GM12878 (cell line): ENCODE measurements around the gene USP2. TPM values are rescaled to one million over a fixed set of nuclear protein-coding genes. Genes with fewer than 3 reads are reported as not detected.

ENCODE experiments used
- ATAC-seq: fragments of 200-7000 bp; cut with Tn5 transposase; 3 replicates; pipeline ENCODE4 v1.9.1; 2020; ENCODE audit warnings: mild to moderate bottlenecking, moderate library complexity
- BruUV-seq: library from RNA; stranded (reverse); fragments of 400-500 nt; replicated peaks from 2 replicates; lab custom pipeline; 2021; lab: Mats Ljungman, UMichigan
- CTCF ChIA-PET: fragments of 300-600 bp; sonication (Branson Sonifier 250); formaldehyde crosslinking; extraction: SDS; loops from one replicate; lab custom pipeline; 2021; ENCODE audit warnings: inconsistent platforms; lab: Yijun Ruan, JAX
- POLR2A ChIA-PET: fragments of 350-600 bp; formaldehyde crosslinking; extraction: SDS; loops from one replicate; lab custom pipeline; 2021; ENCODE audit warnings: inconsistent platforms; lab: Charles Lee
- RAD21 ChIA-PET: fragments of 300-600 bp; sonication (Branson Sonifier 250); formaldehyde crosslinking; loops from one replicate; lab custom pipeline; 2023; ENCODE audit warnings: antibody characterized with exemption; ENCODE audit not compliant: unreplicated experiment; lab: Charles Lee
- SMC1A ChIA-PET: fragments of 300-600 bp; sonication (Branson Sonifier 250); formaldehyde crosslinking; loops from one replicate; lab custom pipeline; 2023; ENCODE audit not compliant: unreplicated experiment, uncharacterized antibody; lab: Charles Lee
- DNase-seq: peaks from one replicate; pipeline ENCODE4 v3.0.0-alpha.2; 2011; ENCODE audit warnings: low read depth, low spot score
- FAIRE-seq: peaks from 3 replicates; lab custom pipeline; 2011; peaks lifted over from hg19 to GRCh38; lab: Jason Lieb, UNC
- H2AFZ ChIP-seq: 2 replicates; pipeline ENCODE4 v1.6.0; 2011; ENCODE audit warnings: low read depth, low read length, control low read depth; ENCODE audit not compliant: control insufficient read depth
- H3K27ac ChIP-seq: 2 replicates; pipeline ENCODE4 v1.5.1; 2011; ENCODE audit warnings: control low read depth; ENCODE audit not compliant: control insufficient read depth, insufficient read depth
- H3K27me3 ChIP-seq, 2 experiments: replicated peaks in 1 of 2; 2 replicates each; pipeline versions ENCODE4 v1.6.0 to v1.6.1; 2011; ENCODE audit warnings: low read length in 1 of 2; ENCODE audit not compliant: control insufficient read depth in 2 of 2, insufficient read depth in 2 of 2
- H3K36me3 ChIP-seq, 2 experiments: 2 replicates each; pipeline ENCODE4 v1.5.1; 2011; ENCODE audit warnings: low read length in 1 of 2; ENCODE audit not compliant: control insufficient read depth in 2 of 2, insufficient read depth in 2 of 2
- H3K4me1 ChIP-seq: 2 replicates; pipeline ENCODE4 v1.6.1; 2011; ENCODE audit warnings: mild to moderate bottlenecking, low read length, moderate library complexity, mixed read lengths; ENCODE audit not compliant: control insufficient read depth, insufficient read depth
- H3K4me2 ChIP-seq: 2 replicates; pipeline ENCODE4 v1.6.0; 2011; ENCODE audit warnings: control low read depth; ENCODE audit not compliant: control insufficient read depth, insufficient read depth
- H3K4me3 ChIP-seq: fragments of 200-600 bp; sonication (generic); 2 replicates; pipeline ENCODE4 v1.5.1; 2016
- H3K79me2 ChIP-seq: 2 replicates; pipeline ENCODE4 v1.6.0; 2011; ENCODE audit warnings: low read length; ENCODE audit not compliant: control insufficient read depth, insufficient read depth
- H3K9ac ChIP-seq: 2 replicates; pipeline ENCODE4 v1.8.0; 2011; ENCODE audit warnings: low read length, control low read depth, mixed read lengths; ENCODE audit not compliant: control insufficient read depth, insufficient read depth
- H3K9me3 ChIP-seq: replicated peaks from 3 replicates; pipeline ENCODE4 v1.5.1; 2011; ENCODE audit warnings: mild to moderate bottlenecking, low read length; ENCODE audit not compliant: control insufficient read depth, insufficient read depth
- H4K20me1 ChIP-seq: 2 replicates; pipeline ENCODE4 v1.6.0; 2011; ENCODE audit not compliant: control insufficient read depth, insufficient read depth
- CEBPZ ChIP-seq: fragments of 150-350 bp; IDR thresholded peaks from 2 replicates; pipeline ENCODE4 v1.6.1; 2016; ENCODE audit warnings: low read depth, low read length
- E4F1 ChIP-seq: fragments of 450-650 bp; IDR thresholded peaks from 2 replicates; pipeline ENCODE4 v1.6.1; 2018; ENCODE audit warnings: borderline replicate concordance, mild to moderate bottlenecking; ENCODE audit not compliant: partially characterized antibody
- EED ChIP-seq: sonication (generic); IDR thresholded peaks from 2 replicates; pipeline ENCODE4 v1.6.1; 2016; ENCODE audit warnings: antibody characterized with exemption, low read depth
- MLLT1 ChIP-seq: fragments of 450-650 bp; IDR thresholded peaks from 2 replicates; pipeline ENCODE4 v1.6.1; 2016; ENCODE audit warnings: mild to moderate bottlenecking
- PML ChIP-seq: IDR thresholded peaks from 2 replicates; pipeline ENCODE4 v1.6.1; 2012; ENCODE audit warnings: low read length, inconsistent platforms
- POLR2AphosphoS2 ChIP-seq: IDR thresholded peaks from 2 replicates; pipeline ENCODE4 v1.6.1; 2011; ENCODE audit warnings: low read depth, mild to moderate bottlenecking, low read length, improper control_type of control experiment, moderate library complexity
- PRDM15 ChIP-seq: fragments of 450-650 bp; formaldehyde crosslinking; IDR thresholded peaks from 2 replicates; pipeline ENCODE4 v1.4.0; 2020; ENCODE audit warnings: mild to moderate bottlenecking, moderate library complexity
- ZNF687 ChIP-seq: fragments of 450-650 bp; IDR thresholded peaks from 2 replicates; pipeline ENCODE4 v1.6.1; 2017; ENCODE audit warnings: mild to moderate bottlenecking, moderate library complexity
- WGBS: methylation state at CpG from one replicate; pipeline ENCODE4 v1.1.6; 2016; ENCODE audit warnings: low lambda C conversion rate; ENCODE audit not compliant: insufficient replicate concordance, insufficient coverage; ENCODE audit errors: missing lambda C conversion rate; 5-methylcytosine and 5-hydroxymethylcytosine counted together
- in situ Hi-C: fragments of 300-500 bp; cut with MboI; formaldehyde crosslinking; loops from 9 replicates; pipeline ENCODE4 v1.14.3; 2018; ENCODE audit warnings: mixed read lengths
- intact Hi-C: fragments of 100-400 bp; cut with micrococcal nuclease; formaldehyde crosslinking; loops from one replicate; pipeline ENCODE4 v1.14.2; 2022; ENCODE audit not compliant: unreplicated experiment
- polyA plus RNA-seq, 11 experiments: library from polyadenylated mRNA; depleted of rRNA in 4 of 11; unstranded in 6 of 11; stranded (reverse) in 5 of 11; fragments of >200 nt; fragmentation: Nextera tagmentation in 4 of 11; fragmentation: Illumina TruSeq in 1 of 11; extraction: Ambion mirVana in 4 of 11; extraction: Trizol in 1 of 11; gene quantifications; 1 replicate in 1 of 11; 2 replicates in 10 of 11; pipeline versions ENCODE4 v1.2.1 to v1.2.3, GENCODE V29; 2011 to 2016; ENCODE audit warnings: inconsistent platforms in 2 of 11, missing spikeins in 2 of 11, low read depth in 1 of 11
- total RNA-seq, 4 experiments: library from RNA; depleted of rRNA in 3 of 4; stranded (reverse); fragments of >200 nt in 3 of 4; fragmentation: Illumina TruSeq in 1 of 4; extraction: Trizol in 1 of 4; gene quantifications; 2 replicates each; pipeline versions ENCODE4 v1.2.1 to v1.2.3, GENCODE V29; 2013 to 2021

Gene USP2
- total and polyA plus RNA-seq, 10 of the 15 experiments (the other 5 are each of a cell fraction or from before 2014, with no cell fraction given) = 0.03 to 0.13 (median 0.06) TPM; not detected in 4

- no peak overlapping the region for H3K9ac ChIP-seq
- H3K79me2 ChIP-seq = no peaks in the 10 kb centered on the region
- 37% methylated on average over 6 of the region's 7 CpGs for WGBS
- ChIA-PET POLR2A (no interaction called here), RAD21 (no interaction called here), SMC1A (no interaction called here), CTCF (interaction anchor here (2.4 kb wide), 1 partner anchor 13 kb away, joined by 8 read pairs; no protein-coding TSS in a partner anchor)
- intact Hi-C loops (no loop called here), in situ Hi-C loops (no loop called here)
- H2AFZ ChIP-seq = no peak overlapping the region
- no peak for DNase-seq
- H3K27me3 ChIP-seq = peaks cover 9 to 11% of the 10 kb centered on the region in 2 experiments
- no peak for ATAC-seq
- H3K27ac ChIP-seq = no peak overlapping the region
- H3K4me3 ChIP-seq = no peak overlapping the region
- H4K20me1 ChIP-seq = no peaks in the 10 kb centered on the region
- no peak overlapping the region for H3K4me2 ChIP-seq
- no TSS peak for BruUV-seq
- no peaks in the 10 kb centered on the region for H3K36me3 ChIP-seq
- no peaks in the 10 kb centered on the region for H3K4me1 ChIP-seq
- no peaks in the 10 kb centered on the region for H3K9me3 ChIP-seq
- FAIRE-seq = no peak
- TF ChIP-seq POLR2AphosphoS2 (no peak), E4F1 (no peak), PRDM15 (CRISPR knock-in tag) (no peak), ZNF687 (no peak), PML (no peak), CEBPZ (no peak), EED (no peak), MLLT1 (no peak)
Measured at GRCh38 chr11:119343726-119344125, 37.8 kb downstream of the USP2 start.
